H1 (cell line): ENCODE measurements around the gene SPINK4. TPM values are rescaled to one million over a fixed set of nuclear protein-coding genes. Genes with fewer than 3 reads are reported as not detected.

Experiments used
- CTCF ChIA-PET: fragments of 300-600 bp; sonication (Branson Sonifier 250); formaldehyde crosslinking; loops from one replicate; lab custom pipeline; 2021; ENCODE audit not compliant: partially characterized antibody; lab: Charles Lee
- POLR2A ChIA-PET: fragments of 300-600 bp; sonication (Branson Sonifier 250); formaldehyde crosslinking; loops from one replicate; lab custom pipeline; 2021; ENCODE audit warnings: inconsistent platforms; ENCODE audit not compliant: partially characterized antibody; lab: Charles Lee
- DNase-seq, 2 experiments: peaks; one replicate each; pipeline versions ENCODE4 v3.0.0 to v3.0.0-alpha.2; 2010 to 2022; ENCODE audit warnings: low spot score in 2 of 2, low read depth in 1 of 2, mixed read lengths in 1 of 2
- FAIRE-seq: peaks from 2 replicates; lab custom pipeline; 2011; peaks lifted over from hg19 to GRCh38; lab: Jason Lieb, UNC
- H2AFZ ChIP-seq: 2 replicates; pipeline ENCODE4 v1.8.1; 2012; ENCODE audit warnings: low read length, inconsistent platforms
- H2AK5ac ChIP-seq: 2 replicates; pipeline ENCODE4 v1.6.1; 2013; ENCODE audit warnings: low read depth, low read length
- H2BK120ac ChIP-seq: replicated peaks from 2 replicates; pipeline ENCODE3; 2013; ENCODE audit warnings: low read depth, low read length, inconsistent platforms
- H2BK12ac ChIP-seq: 2 replicates; pipeline ENCODE4 v1.6.1; 2013; ENCODE audit warnings: low read depth, low read length
- H2BK15ac ChIP-seq: 2 replicates; pipeline ENCODE4 v1.6.1; 2013; ENCODE audit warnings: low read length
- H2BK20ac ChIP-seq: 2 replicates; pipeline ENCODE4 v1.6.1; 2013; ENCODE audit warnings: low read length
- H2BK5ac ChIP-seq: 2 replicates; pipeline ENCODE4 v1.6.1; 2013; ENCODE audit warnings: low read depth, low read length
- H3K14ac ChIP-seq: 2 replicates; pipeline ENCODE4 v1.6.1; 2013; ENCODE audit warnings: inconsistent platforms; ENCODE audit not compliant: insufficient read length
- H3K18ac ChIP-seq: 2 replicates; pipeline ENCODE4 v1.6.1; 2013; ENCODE audit warnings: low read length; ENCODE audit errors: extremely low read depth
- H3K23ac ChIP-seq: 2 replicates; pipeline ENCODE4 v1.6.1; 2013; ENCODE audit warnings: inconsistent platforms; ENCODE audit not compliant: insufficient read length
- H3K23me2 ChIP-seq: 2 replicates; pipeline ENCODE4 v1.6.1; 2013; ENCODE audit warnings: low read depth, low read length
- H3K27ac ChIP-seq: 2 replicates; pipeline ENCODE4 v1.6.1; 2011; ENCODE audit warnings: low read depth, low read length, inconsistent platforms
- H3K27me3 ChIP-seq, 4 experiments: replicated peaks in 1 of 4; 1 replicate in 1 of 4; 2 replicates in 3 of 4; pipeline versions ENCODE4 v1.6.1 to v1.8.1; 2011 to 2013; ENCODE audit warnings: low read length in 3 of 4, mild to moderate bottlenecking in 3 of 4, inconsistent platforms in 2 of 4, mixed read lengths in 2 of 4, moderate library complexity in 1 of 4; ENCODE audit not compliant: control insufficient read depth in 3 of 4, insufficient read depth in 3 of 4; ENCODE audit errors: extremely low read depth in 1 of 4
- H3K36me3 ChIP-seq, 4 experiments: 2 replicates each; pipeline versions ENCODE4 v1.6.1 to v1.8.1; 2011 to 2013; ENCODE audit warnings: mild to moderate bottlenecking in 4 of 4, low read length in 3 of 4, moderate library complexity in 2 of 4, control low read depth in 1 of 4, inconsistent platforms in 1 of 4; ENCODE audit not compliant: insufficient read depth in 4 of 4, control insufficient read depth in 2 of 4
- H3K4ac ChIP-seq: replicated peaks from 2 replicates; pipeline ENCODE3; 2013; ENCODE audit warnings: low read length, low read depth, mixed read lengths, inconsistent platforms; ENCODE audit not compliant: insufficient read length
- H3K4me1 ChIP-seq, 4 experiments: replicated peaks in 1 of 4; 1 replicate in 1 of 4; 2 replicates in 3 of 4; pipeline versions ENCODE4 v1.6.1 to v1.8.1; 2011 to 2013; ENCODE audit warnings: low read length in 3 of 4, inconsistent platforms in 2 of 4, mixed read lengths in 1 of 4; ENCODE audit not compliant: insufficient read depth in 4 of 4, control insufficient read depth in 3 of 4
- H3K4me2 ChIP-seq, 2 experiments: 2 replicates each; pipeline versions ENCODE4 v1.6.1 to v1.8.1; 2011 to 2013; ENCODE audit warnings: low read depth in 2 of 2, low read length in 2 of 2, control low read depth in 1 of 2, inconsistent platforms in 1 of 2, mild to moderate bottlenecking in 1 of 2; ENCODE audit not compliant: insufficient read depth in 1 of 2
- H3K4me3 ChIP-seq, 4 experiments: fragments of 200-600, 300-600 bp in 1 of 4; sonication (generic), shearing (Covaris generic), sonication (Bioruptor Twin) in 1 of 4; 2 replicates each; pipeline versions ENCODE4 v1.5.1 to v1.8.1; 2011 to 2016; ENCODE audit warnings: low read length in 4 of 4, low read depth in 3 of 4, control low read depth in 2 of 4, inconsistent platforms in 2 of 4, mild to moderate bottlenecking in 2 of 4, mixed read lengths in 1 of 4, moderate library complexity in 1 of 4; ENCODE audit not compliant: insufficient read depth in 2 of 4; ENCODE audit errors: extremely low read depth in 1 of 4
- H3K56ac ChIP-seq: replicated peaks from 2 replicates; pipeline ENCODE3; 2013; ENCODE audit warnings: low read depth, mild to moderate bottlenecking, mixed read lengths, low read length, inconsistent platforms; ENCODE audit not compliant: insufficient read length
- H3K79me1 ChIP-seq: 2 replicates; pipeline ENCODE4 v1.6.1; 2013; ENCODE audit warnings: low read depth, low read length, control low read depth
- H3K79me2 ChIP-seq, 2 experiments: 2 replicates each; pipeline versions ENCODE4 v1.6.1 to v1.8.1; 2012 to 2013; ENCODE audit warnings: low read length in 2 of 2, mild to moderate bottlenecking in 2 of 2, inconsistent platforms in 1 of 2; ENCODE audit not compliant: insufficient read depth in 2 of 2, control insufficient read depth in 1 of 2
- H3K9ac ChIP-seq, 4 experiments: replicated peaks in 1 of 4; 1 replicate in 1 of 4; 2 replicates in 3 of 4; pipeline versions ENCODE4 v1.6.1 to v1.8.1; 2011 to 2013; ENCODE audit warnings: low read depth in 3 of 4, low read length in 3 of 4, control low read depth in 2 of 4, mild to moderate bottlenecking in 2 of 4, moderate library complexity in 2 of 4, inconsistent platforms in 1 of 4; ENCODE audit errors: extremely low read depth in 1 of 4
- H3K9me3 ChIP-seq, 2 experiments: 2 replicates each; pipeline versions ENCODE4 v1.6.1 to v1.8.1; 2012 to 2013; ENCODE audit warnings: mild to moderate bottlenecking in 2 of 2, moderate library complexity in 2 of 2, control low read depth in 1 of 2, inconsistent platforms in 1 of 2, low read depth in 1 of 2, low read length in 1 of 2, mixed read lengths in 1 of 2; ENCODE audit not compliant: insufficient read depth in 2 of 2
- H4K20me1 ChIP-seq, 2 experiments: replicated peaks in 1 of 2; 2 replicates each; pipeline versions ENCODE3 to v1.8.1; 2011 to 2013; ENCODE audit warnings: inconsistent platforms in 2 of 2, low read length in 2 of 2, mild to moderate bottlenecking in 1 of 2; ENCODE audit not compliant: insufficient read depth in 2 of 2, control insufficient read depth in 1 of 2
- H4K5ac ChIP-seq: 2 replicates; pipeline ENCODE4 v1.6.1; 2013; ENCODE audit warnings: low read length, low read depth, mixed read lengths, inconsistent platforms; ENCODE audit not compliant: insufficient read length
- H4K8ac ChIP-seq: 2 replicates; pipeline ENCODE4 v1.8.0; 2013; ENCODE audit warnings: mild to moderate bottlenecking, moderate library complexity, low read length, inconsistent platforms; ENCODE audit not compliant: insufficient read depth; ENCODE audit errors: extremely low read depth
- H4K91ac ChIP-seq: replicated peaks from 2 replicates; pipeline ENCODE3; 2013; ENCODE audit warnings: low read length, mixed read lengths, inconsistent platforms; ENCODE audit not compliant: insufficient read length
- RAD21 ChIP-seq, 2 experiments: IDR thresholded peaks in 1 of 2; conservative IDR thresholded peaks in 1 of 2; 2 replicates each; pipeline ENCODE4 v1.6.1; 2011; ENCODE audit warnings: low read depth in 2 of 2, low read length in 2 of 2, improper control_type of control experiment in 1 of 2, inconsistent platforms in 1 of 2, mild to moderate bottlenecking in 1 of 2, moderate library complexity in 1 of 2
- WGBS, 2 experiments: shearing (Covaris generic) in 1 of 2; methylation state at CpG; one replicate each; pipeline versions ENCODE4 v1.1.6 to v1.1.7; 2013 to 2015; ENCODE audit warnings: low lambda C conversion rate in 2 of 2, mixed read lengths in 2 of 2, inconsistent platforms in 1 of 2, low coverage in 1 of 2, missing lambda C conversion rate in 1 of 2; ENCODE audit not compliant: insufficient replicate concordance in 2 of 2, insufficient coverage in 1 of 2, insufficient read length in 1 of 2; ENCODE audit errors: extremely low coverage in 1 of 2, missing lambda C conversion rate in 1 of 2; 5-methylcytosine and 5-hydroxymethylcytosine counted together
- polyA plus RNA-seq, 7 experiments: library from polyadenylated mRNA; depleted of rRNA in 3 of 7; stranded (reverse) in 5 of 7; unstranded in 2 of 7; fragments of >200 nt in 5 of 7; fragments of 200-250 nt in 2 of 7; gene quantifications; 1 replicate in 5 of 7; 2 replicates in 1 of 7; 4 replicates in 1 of 7; pipeline versions ENCODE4 v1.2.1 to v1.2.3, GENCODE V29; 2011 to 2013; ENCODE audit warnings: missing spikeins in 2 of 7, mixed read lengths in 2 of 7
- total RNA-seq: library from RNA; stranded (reverse); fragmentation: NEBNext Ultra II Directional; extraction: Animal tissue kit (Norgen Biotek cat#: 25700); gene quantifications from 2 replicates; pipeline ENCODE4 v1.2.1, GENCODE V29; 2021

SPINK4 gene
- total and polyA plus RNA-seq, 2 of the 8 experiments (the other 6 are each of a cell fraction or from before 2014, with no cell fraction given), result not detected

DNA sequence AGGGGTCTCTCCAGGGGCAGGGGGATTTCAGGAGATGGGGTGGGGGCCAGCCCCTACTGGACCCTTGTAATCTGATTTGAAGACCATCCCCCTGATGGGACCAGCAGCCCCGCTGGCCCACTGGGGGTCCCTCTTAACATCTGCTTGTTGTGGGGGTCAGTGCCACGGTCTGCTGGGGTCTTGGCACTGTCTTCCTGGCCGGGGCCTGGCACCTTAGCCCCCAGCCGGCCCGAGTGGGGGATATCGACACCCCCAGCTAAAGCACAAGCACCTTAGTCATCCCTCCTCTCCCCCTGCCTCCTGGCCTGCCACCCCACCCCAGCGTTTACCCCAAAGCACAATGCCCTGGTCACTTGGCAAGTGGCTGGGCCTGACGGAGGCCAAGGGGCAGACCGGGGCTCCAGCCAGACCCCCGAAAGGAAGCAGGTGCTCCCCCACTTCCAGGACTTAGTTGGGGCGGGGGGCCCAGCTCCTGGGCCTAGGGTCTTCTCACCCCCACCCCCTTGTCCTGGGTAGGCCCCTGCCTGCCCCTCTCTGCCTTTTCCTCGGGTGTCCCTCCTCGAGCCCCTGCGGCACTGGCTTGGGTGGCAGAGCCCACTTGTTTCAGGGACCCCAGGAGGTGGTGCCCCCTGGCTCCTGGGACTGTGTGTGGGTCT is 49.0 kb downstream of the SPINK4 start:
- Histone ChIP-seq H3K56ac (no peak overlapping the region), H3K9me3 (no peaks in the 10 kb centered on the region), H3K79me1 (peaks cover 3% of the 10 kb centered on the region), H4K91ac (no peak overlapping the region), H2BK15ac (no peak overlapping the region), H4K5ac (no peak overlapping the region), H3K23me2 (no peaks in the 10 kb centered on the region; the same call in 1 of the 2 replicates), H2AFZ (no peak overlapping the region), H3K36me3 (peaks cover 0 to 9% (median 0%) of the 10 kb centered on the region in 4 experiments; a peak in 1 of 8 replicates), H2BK20ac (no peak overlapping the region), H3K9ac (peak overlapping the region in 1 of 4 experiments; percentile 44; a peak in 2 of 7 replicates), H3K27me3 (no peaks in the 10 kb centered on the region), H3K4ac (no peak overlapping the region), H3K4me3 (no peak overlapping the region; a peak in 1 of 8 replicates), H3K27ac (0 out of 2 replicates have a peak overlapping the region, but pooled peaks have one; percentile 64), H3K14ac (no peak overlapping the region), H2BK120ac (no peak overlapping the region), H4K20me1 (no peaks in the 10 kb centered on the region), H2BK12ac (no peak overlapping the region), H3K18ac (no peak overlapping the region), H3K23ac (no peak overlapping the region), H3K79me2 (peaks cover 0 to 34% of the 10 kb centered on the region in 2 experiments; a peak in 3 of 4 replicates), H3K4me2 (peak overlapping the region in 1 of 2 experiments; percentile 74; a peak in 2 of 4 replicates), H2AK5ac (no peak overlapping the region), H3K4me1 (peaks cover 0 to 8% (median 2%) of the 10 kb centered on the region in 4 experiments; a peak in 3 of 7 replicates), H2BK5ac (no peak overlapping the region; the same call in 1 of the 2 replicates), H4K8ac (peak overlapping the region; percentile 94; the same call in 1 of the 2 replicates)
- no peak for FAIRE-seq
- no peak for TF ChIP-seq RAD21 (IDR thresholded peaks at IDR 0.05 in 1 of 2, conservative IDR thresholded peaks at IDR 0.05 in 1 of 2; ENCODE audit: low read depth in 2 of 2, low read length in 2 of 2)
- ChIA-PET CTCF (interaction anchor here (1.0 kb wide), 1 partner anchor 14 kb away, joined by 3 read pairs; no protein-coding TSS in a partner anchor), POLR2A (interaction anchor here (1.4 to 4.3 kb wide), 2 partner anchors 24 to 213 kb away, joined by 4 to 29 read pairs; partner anchors contain the start of genes BAG1, CHMP5 and SMU1)
- WGBS, 2 experiments, result 88% methylated on average over 9 of the region's 14 CpGs; no CpG with 5 or more reads in 1 of the 2 experiments
- DNase-seq, result no peak
